Upper lobe of left lung (tissue), 6 donors: ENCODE data around the gene U2AF2. TPM values are rescaled to one million over a fixed set of nuclear protein-coding genes. Genes with fewer than 3 reads are reported as not detected.

ENCODE experiments used
- ATAC-seq, 2 donors: fragments of 200-7000 bp; cut with Tn5 transposase; one replicate each; pipeline ENCODE4 v1.9.1; 2022; ENCODE audit warnings: mild to moderate bottlenecking in 2 of 2, moderate library complexity in 2 of 2; ENCODE audit not compliant: low FRiP score in 2 of 2
- DNase-seq, 2 donors: peaks; one replicate each; pipeline ENCODE4 v3.0.0-alpha.2; 2019 to 2020
- H3K27ac ChIP-seq, 4 donors: fragments of 200-600 bp; sonication (generic); one replicate each; pipeline ENCODE4 v1.5.1; 2016 to 2019
- H3K27me3 ChIP-seq, 4 donors: fragments of 200-600 bp; sonication (generic); one replicate each; pipeline ENCODE4 v1.5.1; 2017 to 2019
- H3K36me3 ChIP-seq, 4 donors: fragments of 200-600 bp; sonication (generic); one replicate each; pipeline ENCODE4 v1.5.1; 2016 to 2019
- H3K4me1 ChIP-seq, 4 donors: fragments of 200-600 bp; sonication (generic); one replicate each; pipeline ENCODE4 v1.5.1; 2018 to 2019
- H3K4me3 ChIP-seq, 4 donors: fragments of 200-600 bp; sonication (generic); one replicate each; pipeline ENCODE4 v1.5.1; 2017 to 2019; ENCODE audit warnings: mild to moderate bottlenecking in 2 of 4, moderate library complexity in 1 of 4
- H3K9me3 ChIP-seq, 4 donors: fragments of 200-600 bp; sonication (generic); one replicate each; pipeline ENCODE4 v1.5.1; 2018 to 2019
- EP300 ChIP-seq, 4 donors: sonication (generic); formaldehyde crosslinking; IDR thresholded peaks; one replicate each; pipeline ENCODE4 v1.5.1; 2017; ENCODE audit warnings: antibody characterized with exemption in 4 of 4, control low read depth in 2 of 4
- POLR2A ChIP-seq, 4 donors: fragments of 450-650 bp; IDR thresholded peaks; one replicate each; pipeline ENCODE4 v1.5.1; 2016 to 2017; ENCODE audit warnings: antibody characterized with exemption in 4 of 4, mild to moderate bottlenecking in 2 of 4
- POLR2AphosphoS5 ChIP-seq, 2 donors: sonication (generic); formaldehyde crosslinking; IDR thresholded peaks; one replicate each; pipeline ENCODE4 v1.5.1; 2017; ENCODE audit warnings: antibody characterized with exemption in 2 of 2
- WGBS, 2 donors: methylation state at CpG; one replicate each; pipeline ENCODE4 v1.1.5; 2017 to 2018; 5-methylcytosine and 5-hydroxymethylcytosine counted together
- total RNA-seq, 6 donors: library from RNA; depleted of rRNA in 4 of 6; stranded (reverse); fragments of >200 nt in 4 of 6; gene quantifications; one replicate each; pipeline versions ENCODE4 v1.1.0 to v1.2.1, GENCODE V29; 2016 to 2021
- TF ChIP-seq, protein P1 (sequence below), 6 experiments: fragments of 450-650 bp in 4 of 6; fragments of 200-600 bp in 2 of 6; sonication (generic) in 2 of 6; IDR thresholded peaks; one replicate each; pipeline ENCODE4 v1.5.1; 2016 to 2019; ENCODE audit warnings: antibody characterized with exemption in 6 of 6
- donor health status: DM: no; HTN: no; CAD: no; lungs with moderate emphysema.
- donor health status: DM: no; HTN: yes; CAD: no; lungs with severe emphysema.

Gene U2AF2
- total RNA-seq, 6 donors from 2014 or later, result 57.7 to 294 (median 157) TPM

DNA sequence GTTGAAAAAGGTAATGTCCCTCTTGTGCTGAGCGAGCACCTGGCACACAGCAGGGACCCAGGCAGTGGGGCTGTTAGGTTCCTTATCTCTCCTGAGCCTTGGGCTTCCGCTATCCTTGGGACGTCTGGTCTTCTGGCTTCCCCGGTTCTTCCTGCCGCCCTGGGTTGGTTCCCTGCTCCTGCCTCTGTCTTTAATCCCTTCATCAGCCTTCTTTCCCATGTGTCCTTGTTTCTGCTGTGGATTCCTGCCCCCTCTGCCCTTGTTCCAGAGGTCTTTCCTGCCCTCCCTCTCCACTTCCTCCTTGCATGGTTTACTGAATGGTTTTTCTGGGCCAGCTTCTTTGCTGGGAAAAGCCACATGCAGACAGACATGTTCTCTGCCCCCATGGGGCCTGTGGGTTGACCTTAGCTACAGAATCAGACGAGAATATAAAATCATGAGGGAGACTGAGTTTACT, 22.8 kb downstream of the U2AF2 start:
- TF ChIP-seq EP300 (IDR thresholded peaks at IDR 0.05) (no peak), POLR2A (IDR thresholded peaks at IDR 0.05) (no peak), POLR2AphosphoS5 (IDR thresholded peaks at IDR 0.05) (no peak)
- TF ChIP-seq, protein P1, sequence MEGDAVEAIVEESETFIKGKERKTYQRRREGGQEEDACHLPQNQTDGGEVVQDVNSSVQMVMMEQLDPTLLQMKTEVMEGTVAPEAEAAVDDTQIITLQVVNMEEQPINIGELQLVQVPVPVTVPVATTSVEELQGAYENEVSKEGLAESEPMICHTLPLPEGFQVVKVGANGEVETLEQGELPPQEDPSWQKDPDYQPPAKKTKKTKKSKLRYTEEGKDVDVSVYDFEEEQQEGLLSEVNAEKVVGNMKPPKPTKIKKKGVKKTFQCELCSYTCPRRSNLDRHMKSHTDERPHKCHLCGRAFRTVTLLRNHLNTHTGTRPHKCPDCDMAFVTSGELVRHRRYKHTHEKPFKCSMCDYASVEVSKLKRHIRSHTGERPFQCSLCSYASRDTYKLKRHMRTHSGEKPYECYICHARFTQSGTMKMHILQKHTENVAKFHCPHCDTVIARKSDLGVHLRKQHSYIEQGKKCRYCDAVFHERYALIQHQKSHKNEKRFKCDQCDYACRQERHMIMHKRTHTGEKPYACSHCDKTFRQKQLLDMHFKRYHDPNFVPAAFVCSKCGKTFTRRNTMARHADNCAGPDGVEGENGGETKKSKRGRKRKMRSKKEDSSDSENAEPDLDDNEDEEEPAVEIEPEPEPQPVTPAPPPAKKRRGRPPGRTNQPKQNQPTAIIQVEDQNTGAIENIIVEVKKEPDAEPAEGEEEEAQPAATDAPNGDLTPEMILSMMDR (IDR thresholded peaks at IDR 0.05), result no peak
- H3K4me1 ChIP-seq, result peaks cover 36 to 79% (median 48%) of the 10 kb centered on the region in 4 donors
- 62 to 63% methylated on average over 6 of the region's 6 CpGs for WGBS, 2 donors
- H3K27ac ChIP-seq, result peak overlapping the region in 3 of 4 donors; percentile 40 to 61 (median 42)
- H3K9me3 ChIP-seq, result no peaks in the 10 kb centered on the region
- H3K27me3 ChIP-seq, result no peaks in the 10 kb centered on the region
- H3K4me3 ChIP-seq, result no peak overlapping the region
- no peak for DNase-seq
- peaks cover 13 to 56% (median 44%) of the 10 kb centered on the region in 4 donors for H3K36me3 ChIP-seq
- no peak for ATAC-seq

DNA sequence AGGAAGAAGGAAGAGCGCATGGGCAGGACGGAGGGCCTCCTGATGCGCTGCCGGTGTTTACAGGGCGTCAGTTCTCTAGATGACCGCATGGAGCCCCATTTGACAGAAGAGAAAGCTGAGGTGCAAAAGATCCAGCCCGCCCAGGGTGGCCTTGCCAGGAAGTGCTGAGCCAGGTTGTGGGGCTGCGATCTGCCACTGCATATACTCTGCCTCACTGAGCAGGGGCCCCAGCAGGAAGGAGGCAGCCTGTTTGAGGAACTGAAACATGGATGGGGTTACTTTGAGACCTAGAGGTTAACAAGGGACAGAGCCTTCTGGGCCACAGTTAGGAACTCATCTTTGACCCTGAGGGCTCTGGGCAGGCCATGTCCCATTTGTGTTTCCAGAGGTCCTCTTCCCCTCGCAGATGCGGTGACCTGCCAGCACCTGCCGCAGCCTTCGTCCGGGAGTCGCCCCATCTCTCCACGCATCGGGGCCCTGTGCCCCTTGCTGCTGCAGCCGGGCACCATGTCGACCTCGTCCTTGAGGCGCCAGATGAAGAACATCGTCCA, 23.4 kb downstream of the U2AF2 start:
- H3K9me3 ChIP-seq, result no peaks in the 10 kb centered on the region
- 79 to 85% methylated on average over 12 to 20 of the region's 21 CpGs for WGBS, 2 donors
- no peak for TF ChIP-seq POLR2A (IDR thresholded peaks at IDR 0.05)
- TF ChIP-seq, protein P1 (IDR thresholded peaks at IDR 0.05), result no peak
- no peak for TF ChIP-seq POLR2AphosphoS5 (IDR thresholded peaks at IDR 0.05)
- no peak for TF ChIP-seq EP300 (IDR thresholded peaks at IDR 0.05)
- peak overlapping the region in 3 of 4 donors; percentile 40 to 61 (median 42) for H3K27ac ChIP-seq
- peaks cover 36 to 79% (median 49%) of the 10 kb centered on the region in 4 donors for H3K4me1 ChIP-seq
- DNase-seq (peak; percentile 48 to 78), ATAC-seq (peak; percentile 40 to 57)
- H3K27me3 ChIP-seq, result no peaks in the 10 kb centered on the region
- no peak overlapping the region for H3K4me3 ChIP-seq
- H3K36me3 ChIP-seq, result peaks cover 13 to 59% (median 43%) of the 10 kb centered on the region in 4 donors

DNA sequence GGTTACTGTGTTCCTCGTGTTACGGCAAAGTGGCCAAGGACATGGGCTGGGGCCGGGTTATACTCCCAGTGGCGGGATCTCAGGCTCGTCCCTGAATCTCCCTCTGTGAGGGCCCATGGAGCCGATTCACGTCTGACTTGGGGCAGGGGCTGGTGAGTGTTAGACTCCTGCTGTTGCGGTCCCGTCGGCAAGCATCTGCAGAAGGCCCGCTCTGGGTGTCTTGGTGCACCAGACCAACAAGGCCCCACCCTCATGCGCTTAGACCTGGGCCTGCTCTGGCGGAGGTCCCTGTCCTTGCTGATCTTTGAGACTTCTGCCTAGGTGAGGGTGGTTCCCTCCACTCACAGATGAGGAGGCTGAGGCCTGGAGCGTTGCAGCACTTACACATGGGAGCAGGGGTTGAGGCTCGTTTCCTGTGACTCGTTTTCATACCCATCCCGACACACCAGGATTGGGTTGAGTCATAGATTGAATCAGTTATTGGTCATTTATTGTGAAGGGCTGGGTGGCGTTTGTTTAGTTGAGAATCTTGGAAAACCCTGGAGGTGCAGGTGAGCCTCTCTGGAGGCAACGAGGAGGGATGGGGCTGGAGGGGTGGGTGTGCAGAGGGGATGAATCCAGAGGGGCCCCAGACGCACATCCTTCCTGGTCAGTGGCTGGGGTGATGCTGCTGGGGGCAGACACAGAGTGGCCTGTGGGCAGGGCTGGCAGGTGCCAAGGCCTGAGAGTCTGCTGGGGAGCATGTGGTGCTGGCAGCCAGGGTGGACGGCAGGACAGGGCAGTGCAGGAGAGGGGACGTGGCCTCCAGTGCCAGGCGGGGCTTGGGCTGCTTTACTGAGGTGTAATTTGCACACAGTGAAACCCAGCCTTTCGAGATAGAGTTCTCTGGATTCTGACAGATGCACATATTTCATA, 24.8 kb downstream of the U2AF2 start:
- Histone ChIP-seq H3K4me3 (no peak overlapping the region), H3K36me3 (peaks cover 13 to 59% (median 34%) of the 10 kb centered on the region in 4 donors), H3K4me1 (peaks cover 37 to 72% (median 49%) of the 10 kb centered on the region in 4 donors), H3K27me3 (no peaks in the 10 kb centered on the region), H3K9me3 (no peaks in the 10 kb centered on the region), H3K27ac (no peak overlapping the region)
- ATAC-seq (no peak), DNase-seq (no peak)
- TF ChIP-seq POLR2A (IDR thresholded peaks at IDR 0.05) (no peak), POLR2AphosphoS5 (IDR thresholded peaks at IDR 0.05) (no peak), EP300 (IDR thresholded peaks at IDR 0.05) (no peak)
- TF ChIP-seq, protein P1 (IDR thresholded peaks at IDR 0.05), result no peak
- 90% methylated on average over 13 to 24 of the region's 24 CpGs for WGBS, 2 donors

DNA sequence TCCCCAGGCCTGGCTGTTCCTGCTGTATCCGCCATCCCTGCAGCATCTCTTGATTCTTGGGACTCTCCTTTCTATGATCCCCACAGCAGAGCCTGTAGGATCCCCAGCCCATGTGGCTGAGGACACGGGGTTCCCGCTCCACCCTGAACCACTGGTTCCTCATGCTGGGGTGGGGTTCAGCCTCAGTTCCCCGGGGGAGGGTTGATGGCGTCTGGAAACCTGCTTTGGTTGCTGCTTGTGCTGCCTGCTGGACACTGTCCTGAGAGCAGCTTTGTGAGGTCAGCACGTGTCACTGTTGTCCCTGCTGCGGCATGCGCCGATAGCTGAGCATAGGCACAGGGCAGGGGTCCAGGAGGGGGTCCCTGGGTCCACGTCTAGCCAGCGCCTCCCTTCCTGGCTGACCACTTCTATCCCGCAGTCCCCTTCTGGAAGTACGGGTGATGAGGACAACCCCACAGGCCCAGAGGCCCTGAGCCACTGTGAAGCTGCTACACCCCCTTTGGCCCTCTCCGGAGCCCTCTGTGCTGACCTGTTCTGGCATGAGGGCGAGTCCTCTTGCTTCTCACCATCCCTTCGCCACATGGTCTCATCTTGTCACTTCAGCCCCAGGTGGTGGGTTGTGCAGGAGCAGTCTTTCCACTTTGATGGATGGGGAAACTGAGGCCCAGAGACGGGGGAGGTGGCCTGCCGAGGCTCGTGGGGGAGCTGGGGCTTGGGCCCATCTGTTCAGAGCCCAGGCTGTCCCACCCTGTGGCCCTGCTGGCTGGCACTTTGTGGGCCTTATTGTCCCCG, 25.7 kb downstream of the U2AF2 start:
- no peaks in the 10 kb centered on the region for H3K27me3 ChIP-seq
- peaks cover 41 to 79% (median 50%) of the 10 kb centered on the region in 4 donors for H3K4me1 ChIP-seq
- 94% methylated on average over 7 to 20 of the region's 20 CpGs for WGBS, 2 donors
- TF ChIP-seq POLR2A (IDR thresholded peaks at IDR 0.05) (no peak), EP300 (IDR thresholded peaks at IDR 0.05) (no peak), POLR2AphosphoS5 (IDR thresholded peaks at IDR 0.05) (no peak)
- TF ChIP-seq, protein P1 (IDR thresholded peaks at IDR 0.05), result no peak
- ATAC-seq, result no peak
- H3K9me3 ChIP-seq, result no peaks in the 10 kb centered on the region
- DNase-seq, result no peak
- no peak overlapping the region for H3K27ac ChIP-seq
- H3K4me3 ChIP-seq, result no peak overlapping the region
- peaks cover 17 to 68% (median 41%) of the 10 kb centered on the region in 4 donors for H3K36me3 ChIP-seq
